A549 treated with GW870086 at 1 μM for 4 hours (cell line): ENCODE data around the gene FOXL2. TPM values are rescaled to one million over a fixed set of nuclear protein-coding genes. Genes with fewer than 3 reads are reported as not detected.

Experiments
- total RNA-seq: library from RNA; stranded (reverse); fragments of 200-300 nt; extraction: Qiagen RNA extraction; gene quantifications from 5 replicates; pipeline ENCODE4 v1.2.3, GENCODE V29; 2022; ENCODE audit warnings: low read depth

The FOXL2 gene
- 2.7 to 4.8 TPM (median 4.5 TPM) in 5 replicates for total RNA-seq

DNA sequence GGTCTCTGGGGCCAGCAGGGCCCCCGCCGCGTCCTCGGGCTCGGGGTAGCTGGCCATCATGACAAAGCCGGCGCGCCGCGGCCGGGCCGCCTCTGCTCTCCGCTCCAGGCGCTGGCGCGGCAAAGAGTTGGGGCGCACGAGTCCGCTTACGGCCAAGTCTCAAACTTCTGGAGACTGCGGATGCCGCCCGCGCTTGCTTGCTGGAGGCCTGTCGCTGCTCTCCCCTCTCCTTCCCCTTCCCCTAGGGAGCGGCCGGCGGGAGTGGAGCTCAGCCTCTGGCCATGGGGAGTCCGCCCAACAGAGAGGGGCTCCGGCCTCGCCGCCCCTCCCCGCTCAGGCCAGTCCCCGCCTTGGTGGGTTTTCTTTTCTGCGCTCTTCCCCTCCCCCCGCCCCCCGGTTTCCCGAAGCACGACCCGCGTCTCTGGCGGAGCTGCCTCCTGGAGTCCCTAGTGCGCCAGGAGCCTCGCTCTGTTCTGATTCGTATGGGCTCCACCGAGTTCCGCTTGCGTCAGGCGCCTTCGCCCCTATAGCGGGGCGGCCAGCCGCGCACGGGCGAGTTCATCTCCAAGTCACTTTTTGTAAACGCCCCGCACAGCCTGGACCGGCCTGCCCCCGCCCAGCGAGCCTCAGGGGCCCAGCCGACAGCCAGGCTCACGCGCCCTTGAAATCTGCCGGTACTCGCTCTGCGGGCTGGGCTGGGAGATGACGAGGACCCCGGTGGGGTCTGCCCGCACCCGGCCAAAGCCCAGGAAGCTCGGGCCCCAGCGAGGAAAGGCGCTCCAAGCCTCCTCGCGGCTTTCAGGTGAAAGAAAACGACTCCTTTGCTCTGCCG, at the start of gene FOXL2, which contains the start of gene FOXL2NB:
TSS of gene FOXL2 (minus strand) at position 475 of the 832 bp plus-strand sequence. CDS start at position 60, 415 bp downstream.
TSS of gene FOXL2NB (plus strand) at position 555 of the 832 bp plus-strand sequence. CDS start at position 703, 148 bp downstream.

Other genes starting within 250 kb of the FOXL2 start
- gene PIK3CB, start 112.2 kb downstream of the FOXL2 start, total RNA-seq: 13.9 to 18.9 TPM (median 16.9 TPM) in 5 replicates
- 0.69 to 1.4 TPM (median 1.2 TPM) in 5 replicates for gene FOXL2NB, start 80 bp upstream of the FOXL2 start, total RNA-seq
- not detected in 5 replicates for gene PRR23A, start 59.1 kb upstream of the FOXL2 start, total RNA-seq
- gene PRR23B, start 73.8 kb upstream of the FOXL2 start, total RNA-seq: not detected in 5 replicates
- gene PRR23C, start 97.8 kb upstream of the FOXL2 start, total RNA-seq: not detected in 5 replicates